ENCODE measurements around the gene SLC18B1. TPM values are rescaled to one million over a fixed set of nuclear protein-coding genes. Genes with fewer than 3 reads are reported as not detected.
A peak's percentile ranks its signal among the peaks of the same experiment; 100 is the strongest.

Gene SLC18B1
- total RNA-seq, 4 donors from 2014 or later, result 0.51 to 38.7 (median 8.0) TPM

DNA sequence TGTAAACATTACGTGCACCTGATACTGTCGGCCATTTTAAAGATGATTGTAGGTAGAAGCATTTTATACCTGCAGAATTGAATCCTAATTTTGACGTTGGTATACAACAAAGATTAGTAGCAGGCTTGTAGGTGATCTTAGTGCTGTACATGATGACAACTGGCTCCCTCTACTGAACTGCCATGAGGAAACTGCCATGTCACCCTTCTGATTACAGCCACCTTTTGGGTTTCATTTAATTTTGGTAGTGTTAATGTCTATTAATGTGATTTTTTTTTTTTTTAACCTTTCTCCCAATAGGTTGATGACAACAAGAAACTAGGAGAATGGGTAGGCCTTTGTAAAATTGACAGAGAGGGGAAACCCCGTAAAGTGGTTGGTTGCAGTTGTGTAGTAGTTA lies 18.2 kb upstream of the SLC18B1 start:
- no peaks in the 10 kb centered on the region for H3K36me3 ChIP-seq
- peaks cover 0 to 9% of the 10 kb centered on the region in 2 donors for H3K4me1 ChIP-seq
- intact Hi-C loops (cut with DNase I; ENCODE audit: low total_unique reads), result no loop called here
- no peak overlapping the region for H3K4me3 ChIP-seq
- no peaks in the 10 kb centered on the region for H3K27me3 ChIP-seq
- no peak overlapping the region for H3K27ac ChIP-seq
- no peak for DNase-seq
- no peaks in the 10 kb centered on the region for H3K9me3 ChIP-seq
- TF ChIP-seq CTCF (IDR thresholded peaks at IDR 0.05) (no peak), POLR2A (IDR thresholded peaks at IDR 0.05) (no peak)

DNA sequence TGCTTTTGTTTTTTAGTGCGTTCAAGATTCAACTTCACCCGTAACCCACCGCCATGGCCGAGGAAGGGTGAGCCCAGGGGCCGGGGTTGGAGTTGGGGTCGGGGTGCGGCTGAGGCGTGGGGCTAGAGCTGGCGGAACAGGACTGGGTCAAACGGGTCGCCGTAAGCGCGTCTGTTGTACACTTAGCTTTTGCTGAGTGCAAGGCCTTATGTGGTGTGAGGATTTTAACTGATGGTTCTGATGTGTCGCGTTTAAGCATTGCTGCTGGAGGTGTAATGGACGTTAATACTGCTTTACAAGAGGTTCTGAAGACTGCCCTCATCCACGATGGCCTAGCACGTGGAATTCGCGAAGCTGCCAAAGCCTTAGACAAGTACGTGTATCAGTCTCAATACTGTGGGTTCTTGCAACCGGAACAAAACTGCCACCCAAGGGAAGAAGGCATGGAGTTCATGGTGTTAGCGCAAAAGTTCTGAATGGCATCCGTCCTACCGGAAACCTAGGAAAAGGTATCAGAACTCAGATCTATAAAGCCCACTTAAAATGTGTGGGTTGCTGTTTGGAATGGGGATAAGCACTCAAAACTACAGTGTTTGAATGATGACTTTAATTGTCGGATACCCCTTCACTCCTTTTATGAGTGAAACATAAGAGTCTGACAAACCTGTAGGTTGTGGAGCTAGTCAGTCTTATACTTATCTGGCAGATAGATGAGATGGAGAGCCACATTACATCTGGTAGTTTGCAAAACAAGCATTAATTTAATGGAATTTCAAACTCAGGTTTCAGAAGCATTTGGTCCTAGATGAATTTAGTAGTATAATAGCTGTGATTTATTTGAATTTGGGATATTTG lies 16.5 kb upstream of the SLC18B1 start:
- peaks cover 0 to 9% of the 10 kb centered on the region in 2 donors for H3K4me1 ChIP-seq
- peak overlapping the region; percentile 68 to 75 for H3K27ac ChIP-seq
- H3K4me3 ChIP-seq, result peak overlapping the region; percentile 70 to 94
- no peak for DNase-seq
- no peaks in the 10 kb centered on the region for H3K27me3 ChIP-seq
- intact Hi-C loops (cut with DNase I; ENCODE audit: low total_unique reads), result no loop called here
- TF ChIP-seq POLR2A (IDR thresholded peaks at IDR 0.05) (no peak), CTCF (IDR thresholded peaks at IDR 0.05) (no peak)
- H3K36me3 ChIP-seq, result no peaks in the 10 kb centered on the region
- no peaks in the 10 kb centered on the region for H3K9me3 ChIP-seq

GRCh38 chr6:132813173-132813856 lies 14.9 kb upstream of the SLC18B1 start:
- DNase-seq, result peak; percentile 21 to 25
- intact Hi-C loops (cut with DNase I; ENCODE audit: low total_unique reads), result no loop called here
- no peaks in the 10 kb centered on the region for H3K36me3 ChIP-seq
- H3K9me3 ChIP-seq, result no peaks in the 10 kb centered on the region
- peak overlapping the region; percentile 82 to 92 for H3K27ac ChIP-seq
- H3K4me3 ChIP-seq, result peak overlapping the region; percentile 61 to 94
- no peak for TF ChIP-seq CTCF (IDR thresholded peaks at IDR 0.05)
- TF ChIP-seq POLR2A (IDR thresholded peaks at IDR 0.05), result no peak
- no peaks in the 10 kb centered on the region for H3K27me3 ChIP-seq
- peaks cover 0 to 4% of the 10 kb centered on the region in 2 donors for H3K4me1 ChIP-seq

GRCh38 chr6:132812756-132813172 lies 14.3 kb upstream of the SLC18B1 start:
- no peak for DNase-seq
- intact Hi-C loops (cut with DNase I; ENCODE audit: low total_unique reads), result no loop called here
- Histone ChIP-seq H3K27me3 (no peaks in the 10 kb centered on the region), H3K4me3 (peak overlapping the region; percentile 61 to 94), H3K27ac (peak overlapping the region; percentile 82 to 92), H3K4me1 (peaks cover 0 to 4% of the 10 kb centered on the region in 2 donors), H3K36me3 (no peaks in the 10 kb centered on the region), H3K9me3 (no peaks in the 10 kb centered on the region)
- no peak for TF ChIP-seq CTCF (IDR thresholded peaks at IDR 0.05)
- no peak for TF ChIP-seq POLR2A (IDR thresholded peaks at IDR 0.05)

GRCh38 chr6:132812255-132812732 lies 13.9 kb upstream of the SLC18B1 start:
- TF ChIP-seq CTCF (IDR thresholded peaks at IDR 0.05) (no peak), POLR2A (IDR thresholded peaks at IDR 0.05) (no peak)
- no peaks in the 10 kb centered on the region for H3K9me3 ChIP-seq
- peak overlapping the region; percentile 82 to 92 for H3K27ac ChIP-seq

More at GRCh38 chr6:132812255-132812732, 13.9 kb upstream of the SLC18B1 start:
- no peaks in the 10 kb centered on the region for H3K27me3 ChIP-seq
- intact Hi-C loops (cut with DNase I; ENCODE audit: low total_unique reads), result no loop called here
- no peak for DNase-seq
- peaks cover 0 to 4% of the 10 kb centered on the region in 2 donors for H3K4me1 ChIP-seq
- H3K4me3 ChIP-seq, result peak overlapping the region; percentile 61 to 94
- no peaks in the 10 kb centered on the region for H3K36me3 ChIP-seq
